ENCODE results near the gene LMAN2L.

LMAN2L gene

GRCh38 chr2:96753661-96754282, 13.9 kb upstream of the LMAN2L start:
- TF ChIP-seq CTCF (IDR thresholded peaks at IDR 0.05; ENCODE audit: low read depth, low read length), result no peak
- in situ Hi-C loops (cut with HindIII; ENCODE audit: low sequenced_read_pairs), result no loop called here
- DNase-seq (ENCODE audit: low read depth, low spot score), result no peak
- H3K4me3 ChIP-seq (ENCODE audit: low read depth, low read length), result no peak overlapping the region

- TF ChIP-seq CTCF (IDR thresholded peaks at IDR 0.05; ENCODE audit: low read depth, low read length), result no peak
- DNase-seq (ENCODE audit: low read depth, low spot score), result no peak
- no peak overlapping the region for H3K4me3 ChIP-seq (ENCODE audit: low read depth, low read length)
- in situ Hi-C loops (cut with HindIII; ENCODE audit: low sequenced_read_pairs), result no loop called here
These were observed 11.9 kb upstream of the LMAN2L start for GRCh38 chr2:96751800-96752199.

GRCh38 chr2:96747061-96747617, 7.3 kb upstream of the LMAN2L start:
- DNase-seq (ENCODE audit: low read depth, low spot score), result no peak
- H3K4me3 ChIP-seq (ENCODE audit: low read depth, low read length), result no peak overlapping the region
- no peak for TF ChIP-seq CTCF (IDR thresholded peaks at IDR 0.05; ENCODE audit: low read depth, low read length)
- in situ Hi-C loops (cut with HindIII; ENCODE audit: low sequenced_read_pairs), result no loop called here

GRCh38 chr2:96739076-96739632, 710 bp downstream of the LMAN2L start:
- in situ Hi-C loops (cut with HindIII; ENCODE audit: low sequenced_read_pairs), result no loop called here
- peak; percentile 2 for DNase-seq (ENCODE audit: low read depth, low spot score)
- TF ChIP-seq CTCF (IDR thresholded peaks at IDR 0.05; ENCODE audit: low read depth, low read length), result no peak
- H3K4me3 ChIP-seq (ENCODE audit: low read depth, low read length), result peak overlapping the region; percentile 97

GRCh38 chr2:96737831-96738230, 2.0 kb downstream of the LMAN2L start:
- no peak for TF ChIP-seq CTCF (IDR thresholded peaks at IDR 0.05; ENCODE audit: low read depth, low read length)
- in situ Hi-C loops (cut with HindIII; ENCODE audit: low sequenced_read_pairs), result no loop called here
- no peak overlapping the region for H3K4me3 ChIP-seq (ENCODE audit: low read depth, low read length)
- DNase-seq (ENCODE audit: low read depth, low spot score), result no peak

GRCh38 chr2:96737251-96737650, 2.6 kb downstream of the LMAN2L start:
- H3K4me3 ChIP-seq (ENCODE audit: low read depth, low read length), result no peak overlapping the region
- TF ChIP-seq CTCF (IDR thresholded peaks at IDR 0.05; ENCODE audit: low read depth, low read length), result no peak
- DNase-seq (ENCODE audit: low read depth, low spot score), result no peak
- in situ Hi-C loops (cut with HindIII; ENCODE audit: low sequenced_read_pairs), result no loop called here

All from astrocyte of the spinal cord (primary cell).